T-helper 2 cell treated with Interferon-gamma antibody and Interleukin-4, amounts not matched to agents 100 ng/mL and 5 ng/mL, for 36 hours (primary cell): ENCODE results near the gene NOP14. TPM values are rescaled to one million over a fixed set of nuclear protein-coding genes. Genes with fewer than 3 reads are reported as not detected.
"Not testable (repeated sequence)": the region's sequence is repeated elsewhere in the genome, so short reads cannot be mapped to it uniquely, and the experiment has no call there.

Experiments used
- intact Hi-C: fragments of 100-400 bp; cut with micrococcal nuclease; formaldehyde crosslinking; loops from one replicate; pipeline ENCODE4 v1.15.1; 2023
- total RNA-seq: library from RNA; stranded (reverse); gene quantifications from 2 replicates; pipeline ENCODE4 v1.2.3, GENCODE V29; 2022

The NOP14 gene
- total RNA-seq, 1 donor from 2014 or later = 64.6 TPM

DNA sequence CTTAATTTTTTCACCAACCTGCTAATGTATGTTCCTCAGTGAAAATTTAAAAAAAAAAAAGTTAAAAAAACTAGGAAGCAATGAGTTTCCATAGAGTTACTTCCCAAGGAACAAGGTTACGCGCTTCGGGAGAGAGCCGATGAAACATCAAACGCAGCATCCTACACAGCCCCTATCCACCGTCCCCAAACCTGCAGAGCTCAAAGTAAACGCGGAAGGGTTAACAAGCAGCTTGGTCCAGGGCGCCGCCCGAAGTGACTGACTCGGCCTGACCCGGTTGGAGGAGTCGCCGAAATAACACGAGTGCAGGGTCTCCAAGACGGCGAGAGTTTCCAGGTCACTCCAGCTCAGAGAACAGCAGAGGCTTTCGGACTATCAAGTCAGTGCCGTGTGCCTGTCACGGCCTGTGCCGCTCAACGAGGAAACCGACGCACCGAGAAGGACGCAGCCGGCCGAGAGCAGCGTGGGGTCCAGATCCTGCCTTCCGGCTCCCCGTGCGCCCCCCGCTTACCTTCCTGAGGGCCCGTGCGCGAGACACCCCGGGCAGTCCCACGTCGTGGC, 512 bp downstream of the NOP14 start:
- intact Hi-C loops = loop anchor here (1.0 to 5.0 kb wide), 13 partner anchors 8 to 550 kb away; partner anchors contain the start of genes ADD1, CFAP99, FAM193A and HTT

DNA sequence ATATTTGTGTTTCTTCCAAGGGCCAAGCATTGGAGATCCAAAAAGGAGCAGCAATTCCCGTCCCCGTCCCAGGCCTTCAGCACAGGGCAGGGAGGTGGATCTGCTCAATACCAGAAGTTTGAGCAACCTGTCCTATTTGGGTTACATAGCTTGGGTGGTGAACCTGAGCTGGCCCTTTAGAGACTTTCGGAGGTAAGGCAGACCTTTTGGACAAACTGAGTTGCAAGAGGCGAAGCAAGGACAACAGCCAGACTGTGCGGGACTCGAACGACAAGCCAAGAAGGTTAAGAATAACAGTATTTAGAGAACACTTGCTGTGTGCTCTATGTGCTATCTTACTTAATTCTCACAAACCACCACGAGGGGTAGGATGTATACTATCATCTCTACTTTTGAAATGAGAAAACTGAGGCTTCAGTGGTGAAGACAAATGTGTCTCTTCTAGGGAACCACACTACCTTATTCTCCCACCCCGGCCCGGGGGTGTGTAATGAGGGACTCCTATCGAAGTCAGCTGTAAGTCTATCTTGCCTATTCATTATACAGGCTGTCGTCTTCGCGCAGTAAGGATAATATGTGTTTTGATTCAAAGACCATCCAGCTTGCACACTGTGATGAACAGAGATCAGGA, 1.3 kb downstream of the NOP14 start:
- intact Hi-C loops = loop anchor here (1.0 to 5.0 kb wide), 7 partner anchors 8 to 549 kb away; partner anchors contain the start of genes ADD1 and RNF4

DNA sequence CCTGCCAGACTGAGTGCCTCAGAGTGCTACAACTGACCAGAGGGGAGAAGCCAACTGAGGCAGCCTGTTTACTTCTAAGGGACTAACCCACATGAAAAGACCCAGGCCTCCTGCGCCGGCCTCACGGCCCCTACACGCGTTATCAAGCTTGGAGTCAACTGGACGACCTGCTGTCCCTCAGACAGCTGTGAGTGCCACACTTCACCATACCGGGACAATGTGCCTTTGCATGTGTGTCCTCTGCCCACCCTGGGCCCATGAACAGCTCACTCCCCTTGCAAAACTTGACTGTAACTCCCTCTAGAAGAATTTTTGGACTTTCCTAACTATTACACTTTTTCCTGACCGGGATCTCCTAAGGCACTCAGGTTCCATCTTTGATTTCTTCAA, 1.8 kb downstream of the NOP14 start:
- intact Hi-C loops = loop anchor here (5.0 kb wide), 1 partner anchor 126 kb away; no protein-coding TSS in a partner anchor

DNA sequence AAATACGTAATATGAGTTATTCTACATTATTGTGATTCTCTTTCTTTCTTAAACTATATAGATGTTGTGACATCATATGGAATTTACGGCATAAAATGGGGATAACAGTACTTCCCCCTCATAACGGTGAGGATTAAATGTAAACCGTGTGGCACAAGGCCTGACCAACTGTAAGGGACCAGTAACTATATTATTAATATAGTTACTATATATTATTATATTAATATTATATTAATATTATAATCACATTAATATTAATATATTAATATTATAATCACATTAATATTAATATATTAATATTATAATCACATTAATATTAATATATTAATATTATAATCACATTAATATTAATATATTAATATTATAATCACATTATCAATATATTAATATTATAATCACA, 2.8 kb downstream of the NOP14 start:
- intact Hi-C loops = loop anchor here (5.0 kb wide), 1 partner anchor 127 kb away; no protein-coding TSS in a partner anchor

DNA sequence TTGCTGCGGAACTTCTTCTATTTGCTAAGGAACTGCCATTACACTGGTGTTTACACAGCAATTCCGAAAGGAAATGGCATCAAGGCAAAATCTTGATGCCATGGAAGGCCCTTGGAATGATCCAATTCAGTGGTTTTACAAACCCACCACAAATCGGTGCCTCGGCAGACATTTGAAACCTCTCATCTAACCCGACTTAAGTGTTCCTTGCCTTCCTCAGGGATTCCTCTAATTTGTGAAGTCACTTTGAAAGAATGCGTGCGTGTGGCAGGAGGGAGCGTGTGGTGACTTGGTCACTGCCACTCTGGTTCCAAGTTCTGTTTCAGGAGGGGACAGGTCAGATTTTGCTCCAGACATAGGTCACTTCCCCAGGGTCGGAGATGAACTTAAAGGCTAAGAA, 4.8 kb downstream of the NOP14 start:
- intact Hi-C loops = no loop called here

DNA sequence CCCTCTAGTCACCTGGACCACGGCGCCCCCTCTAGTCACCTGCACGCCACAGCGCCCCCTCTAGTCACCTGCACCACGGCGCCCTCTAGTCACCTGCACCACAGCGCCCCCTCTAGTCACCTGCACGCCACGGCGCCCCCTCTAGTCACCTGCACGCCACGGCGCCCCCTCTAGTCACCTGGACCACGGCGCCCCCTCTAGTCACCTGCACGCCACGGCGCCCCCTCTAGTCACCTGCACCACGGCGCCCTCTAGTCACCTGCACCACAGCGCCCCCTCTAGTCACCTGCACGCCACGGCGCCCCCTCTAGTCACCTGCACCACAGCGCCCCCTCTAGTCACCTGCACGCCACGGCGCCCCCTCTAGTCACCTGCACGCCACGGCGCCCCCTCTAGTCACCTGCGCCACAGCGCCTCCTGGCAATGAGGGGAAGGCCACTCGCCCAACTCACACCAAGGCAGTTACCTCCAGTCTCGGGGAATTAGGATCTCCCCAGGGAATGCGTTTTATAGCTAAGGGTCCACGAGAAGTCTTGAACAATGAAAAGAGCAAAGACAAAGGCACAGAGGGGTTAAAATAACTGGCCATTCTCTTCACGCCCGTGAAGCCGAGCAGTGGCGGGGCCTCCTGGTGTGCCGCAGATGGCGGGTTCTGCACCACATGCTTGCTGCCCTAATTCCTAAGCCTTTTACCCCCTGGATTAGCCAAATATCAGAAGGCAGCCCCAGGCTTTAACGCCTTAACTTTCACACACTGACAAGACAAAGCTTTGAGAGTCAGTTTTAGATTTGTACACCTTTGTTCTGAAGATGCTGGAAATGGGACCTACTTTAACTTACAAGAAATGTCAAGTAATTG, 7.8 kb downstream of the NOP14 start:
- intact Hi-C loops = loop anchor here (2.0 kb wide), 1 partner anchor 19 kb away; no protein-coding TSS in a partner anchor

DNA sequence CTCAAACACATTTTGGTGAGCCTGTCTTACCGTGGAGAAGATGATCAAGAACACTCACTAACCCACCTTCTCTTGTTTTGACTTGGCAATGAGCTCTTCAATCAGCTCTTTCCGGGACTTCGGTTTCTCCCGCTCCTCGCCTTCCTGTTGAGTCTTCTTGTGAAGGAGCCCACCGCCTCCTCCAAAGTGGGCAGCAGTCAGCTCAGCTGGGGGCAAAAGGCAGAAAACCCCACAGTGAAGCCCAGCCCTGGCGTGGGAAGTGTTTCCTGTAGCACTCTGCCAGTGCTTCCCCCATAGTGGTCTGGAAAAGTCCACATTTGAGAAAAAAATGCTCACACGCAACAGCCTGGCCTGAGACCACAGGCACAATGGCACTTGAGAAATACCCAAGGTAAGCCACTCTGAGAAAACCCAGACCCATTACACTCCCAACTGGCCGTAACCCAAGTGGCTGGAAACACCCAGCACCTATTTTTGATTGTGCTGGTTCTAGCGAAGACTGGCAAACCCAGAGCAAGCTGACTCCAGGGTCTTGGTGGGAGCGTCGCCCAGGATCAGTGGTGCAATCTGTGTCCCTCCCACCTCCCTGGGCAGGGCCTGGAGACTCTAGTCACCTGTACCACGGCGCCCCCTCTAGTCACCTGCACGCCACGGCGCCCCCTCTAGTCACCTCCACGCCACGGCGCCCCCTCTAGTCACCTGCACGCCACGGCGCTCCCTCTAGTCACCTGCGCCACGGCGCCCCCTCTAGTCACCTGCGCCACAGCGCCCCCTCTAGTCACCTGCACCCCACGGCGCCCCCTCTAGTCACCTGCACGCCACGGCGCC, 8.6 kb downstream of the NOP14 start:
- intact Hi-C loops = loop anchor here (1.0 to 2.0 kb wide), 2 partner anchors 8 to 18 kb away; no protein-coding TSS in a partner anchor

DNA sequence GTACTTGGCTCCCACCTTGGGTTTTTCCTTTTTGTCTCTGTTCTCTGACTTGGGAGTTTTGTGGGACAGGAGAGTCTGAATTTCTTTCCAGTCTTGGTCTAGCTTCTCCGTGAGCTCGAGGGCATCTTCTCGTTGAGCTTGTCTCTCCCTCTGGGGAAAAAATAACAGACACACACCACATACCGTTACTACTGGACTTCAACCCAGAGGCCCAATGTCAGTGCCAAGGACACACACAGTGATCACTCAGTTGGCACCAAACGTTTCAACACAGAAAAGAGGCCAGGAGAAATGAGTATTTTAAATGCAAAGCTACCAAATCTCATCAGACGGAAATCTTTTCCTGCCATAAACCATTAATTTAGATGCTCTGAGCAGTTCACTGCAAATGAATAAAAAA, 9.7 kb downstream of the NOP14 start:
- intact Hi-C loops = no loop called here

DNA sequence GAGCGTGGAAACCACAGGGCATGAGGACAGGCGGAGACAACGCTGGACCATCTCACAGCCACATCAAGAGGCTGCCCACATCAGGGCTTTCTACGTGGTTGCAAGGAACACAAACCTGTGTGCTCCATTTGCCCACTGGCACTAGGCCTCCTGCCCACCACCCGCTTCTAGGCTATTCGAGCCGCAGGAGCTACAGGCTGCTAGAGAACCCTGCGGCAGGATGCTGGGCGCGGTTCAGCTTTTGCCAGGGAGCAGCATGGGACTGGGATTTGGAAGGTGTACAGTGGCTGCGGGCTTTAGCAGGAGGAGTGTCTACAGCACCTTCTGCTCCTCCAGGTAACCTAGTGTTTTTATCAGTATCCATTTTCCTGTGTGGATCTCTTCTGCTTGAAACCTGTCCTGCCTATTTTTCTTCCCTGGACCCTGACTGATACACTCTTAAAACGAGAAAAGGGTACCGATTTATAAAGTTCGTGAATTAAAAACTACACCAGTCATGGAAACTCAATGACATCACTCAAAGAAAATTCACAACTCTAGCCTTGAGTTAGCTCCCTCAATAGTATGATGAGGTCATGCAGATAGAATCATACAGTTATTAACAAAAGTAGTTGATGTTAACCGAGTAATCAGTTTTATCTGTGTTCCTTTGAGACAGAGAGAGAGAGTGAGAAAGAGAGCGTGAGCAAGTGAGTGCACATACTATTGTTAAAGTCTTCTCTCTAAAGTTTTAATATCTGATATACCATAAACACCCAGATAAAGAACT, 12.8 kb downstream of the NOP14 start:
- intact Hi-C loops = no loop called here

DNA sequence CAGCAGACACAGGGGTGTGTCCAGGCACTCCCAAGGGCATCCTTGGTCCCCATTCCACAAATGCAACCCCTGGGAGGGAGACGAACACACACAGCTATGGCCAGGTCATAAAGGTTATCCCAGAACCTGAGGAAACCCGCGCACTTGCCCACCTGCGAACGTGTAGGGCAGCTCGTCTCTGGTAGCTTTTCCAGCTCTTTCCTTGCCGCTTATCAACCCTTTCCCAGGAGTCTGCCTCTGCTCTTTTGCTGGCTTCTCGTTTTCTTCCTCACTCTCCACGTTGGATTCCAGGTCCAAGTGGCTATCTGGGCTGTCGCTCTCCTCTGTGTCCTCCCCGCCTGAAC, 13.5 kb downstream of the NOP14 start:
- intact Hi-C loops = no loop called here

DNA sequence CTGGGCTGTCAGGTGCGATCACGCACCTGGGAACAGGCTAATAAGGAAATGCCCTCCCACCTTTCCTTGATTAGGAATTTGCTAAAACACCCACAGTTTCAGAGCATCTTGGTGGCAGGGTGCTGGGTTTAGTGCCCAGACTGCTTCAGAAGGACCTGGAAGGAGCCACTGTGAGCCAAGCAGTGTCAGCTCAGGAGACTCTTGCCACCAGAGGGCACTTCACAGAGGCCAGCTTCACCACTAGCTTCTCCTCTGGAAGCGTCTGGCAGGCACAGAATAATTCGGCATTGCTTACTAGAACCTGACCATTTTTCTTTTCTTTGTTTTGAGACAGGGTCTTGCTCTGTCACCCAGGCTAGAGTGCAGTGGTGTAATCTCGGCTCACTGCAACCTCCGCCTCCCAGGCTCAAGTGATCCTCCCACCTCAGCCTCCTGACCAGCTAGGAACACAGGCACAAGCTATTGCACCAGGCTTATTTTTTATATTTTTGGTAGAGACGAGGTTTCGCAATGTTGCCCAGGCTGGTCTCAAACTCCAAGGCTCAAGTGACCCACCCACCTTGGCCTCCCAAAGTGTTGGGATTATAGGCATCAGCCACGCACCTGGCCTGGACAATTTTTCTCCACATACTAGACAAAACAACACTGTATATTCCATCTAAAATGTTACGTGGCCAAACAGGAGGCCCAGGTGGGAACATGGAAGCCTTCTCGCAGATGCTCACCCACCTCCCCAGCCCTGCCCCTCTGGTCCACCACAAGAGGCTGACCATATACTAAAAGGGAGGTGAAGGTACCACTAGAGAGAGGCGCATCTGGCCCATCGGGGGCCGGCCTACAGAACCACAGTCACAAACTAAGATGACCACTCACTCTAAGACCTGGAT, 14.1 kb downstream of the NOP14 start:
- intact Hi-C loops = no loop called here

DNA sequence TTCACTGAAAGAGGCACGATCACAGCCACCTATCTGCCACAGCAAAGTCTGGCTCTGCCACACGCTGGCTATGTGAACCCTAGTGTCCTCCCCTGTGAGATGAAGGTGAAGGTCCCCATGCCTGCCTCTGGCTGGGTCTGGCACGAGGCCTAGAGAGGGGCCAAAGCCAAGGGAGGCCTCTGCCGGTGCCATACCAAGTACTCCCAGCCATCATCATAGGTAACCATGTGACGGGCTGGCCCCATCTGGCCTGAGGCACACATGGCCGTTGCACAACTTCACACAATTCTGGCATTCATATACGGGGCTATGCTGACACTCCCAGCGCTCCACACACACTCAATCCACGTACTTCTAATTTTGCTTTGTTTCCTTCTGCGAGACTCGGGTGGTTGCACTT, 15.3 kb downstream of the NOP14 start:
- intact Hi-C loops = no loop called here

DNA sequence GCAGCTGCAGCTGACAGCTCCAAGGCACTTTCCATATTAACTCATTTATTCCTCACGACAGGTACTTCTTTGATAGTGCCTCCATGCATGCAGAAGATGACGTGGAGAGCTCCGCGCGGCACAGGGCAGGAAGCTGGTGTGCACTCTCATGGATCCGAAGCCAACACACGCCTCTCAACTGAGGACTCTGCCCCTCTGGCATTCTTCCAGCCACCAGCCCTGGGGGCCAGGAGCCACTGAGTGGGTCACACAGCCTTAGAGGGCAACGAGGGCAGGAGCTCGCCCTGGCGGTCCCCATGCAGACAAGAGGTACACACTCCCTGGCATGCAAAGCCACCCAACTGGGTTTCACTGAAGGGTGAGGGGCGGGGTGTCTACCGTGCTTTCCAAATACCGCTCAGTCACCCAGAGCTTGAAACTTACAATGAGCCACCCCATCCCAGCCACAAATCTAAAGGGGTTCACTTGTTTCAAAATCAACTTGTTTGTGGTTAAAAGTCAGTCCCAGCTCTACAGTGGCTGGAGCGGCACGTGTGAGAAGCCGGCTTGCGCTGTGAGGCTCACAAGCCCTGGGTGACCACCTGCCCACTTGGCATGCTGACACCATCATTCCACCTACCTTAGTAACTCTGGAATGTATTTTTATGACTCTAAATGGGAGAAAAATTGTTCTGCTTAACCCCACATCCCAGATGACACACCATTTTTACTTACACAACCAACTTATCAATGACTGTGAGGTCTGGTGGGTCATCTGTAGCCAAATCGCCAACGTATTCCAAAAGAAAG, 16.2 kb downstream of the NOP14 start:
- intact Hi-C loops = no loop called here

DNA sequence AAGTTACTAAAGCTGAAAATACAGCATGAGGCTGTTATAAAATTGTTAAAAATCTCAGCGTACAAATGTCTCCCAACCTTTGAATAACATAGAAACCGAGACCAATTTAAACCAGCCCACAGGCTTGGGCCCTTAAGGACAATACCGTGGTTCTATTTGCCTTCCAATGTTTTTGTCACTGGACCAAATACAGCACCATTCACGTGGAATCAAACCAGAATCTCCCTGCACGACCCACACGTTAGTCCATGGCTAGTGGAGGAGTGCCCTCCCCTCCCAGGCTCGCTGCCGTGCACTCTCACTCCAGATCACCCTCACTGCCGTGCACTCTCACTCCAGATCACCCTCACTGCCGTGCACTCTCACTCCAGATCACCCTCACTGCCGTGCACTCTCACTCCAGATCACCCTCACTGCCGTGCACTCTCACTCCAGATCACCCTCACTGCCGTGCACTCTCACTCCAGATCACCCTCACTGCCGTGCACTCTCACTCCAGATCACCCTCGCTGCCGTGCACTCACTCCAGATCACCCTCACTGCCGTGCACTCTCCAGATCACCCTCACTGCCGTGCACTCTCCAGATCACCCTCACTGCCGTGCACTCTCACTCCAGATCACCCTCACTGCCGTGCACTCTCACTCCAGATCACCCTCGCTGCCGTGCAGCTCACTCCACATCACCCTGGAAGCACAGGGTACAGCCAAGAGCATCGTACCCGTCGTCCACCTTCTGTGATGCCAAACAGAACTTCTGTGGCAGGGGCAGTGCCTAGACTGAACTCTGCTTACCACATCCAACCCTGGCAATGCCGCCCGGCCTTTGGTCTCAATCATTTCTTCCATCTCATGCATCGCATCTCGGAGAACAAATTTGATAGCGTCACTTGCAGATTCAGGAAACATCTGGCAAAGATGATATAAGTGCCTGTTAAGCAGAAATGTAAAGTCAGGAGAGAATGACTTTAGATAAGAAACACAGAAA, 17.3 kb downstream of the NOP14 start:
- intact Hi-C loops = not testable (repeated sequence)

DNA sequence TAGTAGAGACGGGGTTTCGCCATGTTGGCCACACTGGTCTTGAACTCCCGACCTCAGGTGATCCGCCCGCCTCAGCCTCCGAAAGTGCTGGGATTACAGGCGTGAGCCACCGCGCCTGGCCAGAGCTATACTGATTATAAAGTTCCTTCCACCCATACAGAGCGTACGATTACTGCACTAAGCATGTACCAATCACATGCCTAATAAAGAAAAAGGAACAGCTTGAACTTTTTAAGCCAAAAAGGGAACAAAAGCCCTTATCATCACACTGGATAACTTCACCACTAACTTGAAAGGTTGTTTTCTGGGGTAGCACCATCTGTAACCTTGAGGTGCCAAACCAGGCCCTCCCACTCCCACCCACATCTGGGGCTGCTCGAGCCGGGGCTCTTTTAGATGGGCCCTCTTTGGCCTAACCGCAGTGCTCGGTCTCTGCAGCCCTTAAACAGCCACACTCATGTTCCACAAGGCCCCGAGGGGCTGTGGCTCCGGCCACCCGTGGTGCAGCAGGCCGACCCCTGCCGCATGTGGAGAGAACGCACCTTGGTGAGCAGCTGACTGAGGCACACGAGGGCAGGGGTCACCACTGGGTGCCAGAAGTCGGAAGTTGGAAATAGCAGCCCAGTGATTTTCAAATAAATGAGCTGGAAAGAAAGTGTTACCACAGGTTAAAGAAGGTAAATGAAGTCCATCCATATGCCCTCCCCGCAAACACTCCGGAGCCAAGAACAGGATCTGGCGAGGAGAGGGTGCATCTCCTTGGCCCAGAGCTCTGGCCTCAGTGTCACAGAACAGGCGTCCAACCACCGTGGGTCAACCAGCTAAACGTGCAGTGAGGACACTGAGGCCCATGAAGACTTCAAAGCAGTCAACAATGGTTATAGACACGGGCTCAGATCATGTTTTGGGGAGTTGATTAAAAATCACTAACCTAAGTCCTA, 18.4 kb downstream of the NOP14 start:
- intact Hi-C loops = no loop called here

DNA sequence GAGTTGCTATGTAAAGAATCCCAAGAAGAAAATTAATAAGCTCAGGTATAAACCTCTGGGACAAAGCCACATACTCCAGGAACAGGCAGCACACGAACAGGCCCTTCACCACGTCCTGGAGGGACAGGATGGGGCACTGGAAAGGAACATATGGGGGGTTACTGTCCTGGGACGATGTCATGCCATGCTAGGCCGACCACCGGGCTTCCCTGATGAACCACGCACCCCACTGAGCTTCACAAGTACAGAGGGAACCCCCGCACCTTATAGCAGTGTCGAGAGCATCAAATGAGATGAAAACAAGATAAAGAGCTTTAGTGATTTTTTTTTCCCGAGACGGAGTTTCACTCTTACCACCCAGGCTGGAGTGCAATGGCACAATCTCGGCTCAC, 19.1 kb downstream of the NOP14 start:
- intact Hi-C loops = no loop called here
